Measurements from ENCODE around the gene EHBP1L1. TPM values are rescaled to one million over a fixed set of nuclear protein-coding genes. Genes with fewer than 3 reads are reported as not detected.

The EHBP1L1 gene
- total and polyA plus RNA-seq, 2 of the 8 experiments (the other 6 are each of a cell fraction or from before 2014, with no cell fraction given) = 4.3 to 6.6 TPM

GRCh38 chr11:65611028-65611757 is 35.3 kb downstream of the EHBP1L1 start (continued):
- no peak for TF ChIP-seq SIN3A (conservative IDR thresholded peaks at IDR 0.05 in 1 of 2, IDR thresholded peaks at IDR 0.05 in 1 of 2; ENCODE audit: low read depth in 1 of 2, low read length in 2 of 2)
- TF ChIP-seq TCF12 (IDR thresholded peaks at IDR 0.05; ENCODE audit: low read depth, low read length) = no peak
- no peak for TF ChIP-seq PHF8 (conservative IDR thresholded peaks at IDR 0.05; ENCODE audit: low read depth, low read length)
- TF ChIP-seq SP1 (IDR thresholded peaks at IDR 0.05; ENCODE audit: low read depth, low read length) = no peak
- TF ChIP-seq BACH1 (IDR thresholded peaks at IDR 0.05; ENCODE audit: low read length) = no peak
- TF ChIP-seq SIRT6 (IDR thresholded peaks at IDR 0.05; ENCODE audit: low read length) = no peak
- TF ChIP-seq GABPA (IDR thresholded peaks at IDR 0.05; ENCODE audit: borderline replicate concordance, insufficient read depth, low read length) = no peak
- no peak for TF ChIP-seq SRF (IDR thresholded peaks at IDR 0.05; ENCODE audit: low read depth, low read length)
- TF ChIP-seq HDAC2 (IDR thresholded peaks at IDR 0.05; ENCODE audit: borderline replicate concordance in 1 of 2, low read depth in 2 of 2, low read length in 2 of 2) = no peak
